Stimulated activated effector memory CD8-positive, alpha-beta T cell treated with anti-CD3 and anti-CD28 coated beads, Interleukin-12 subunit alpha, Interleukin-12 subunit beta, amount 100 ng/mL, for 72 hours (primary cell): ENCODE data around the gene CRYBB1.

Source experiments
- ATAC-seq: fragments of 150-1000 bp; cut with Tn5 transposase; 2 replicates; pipeline ENCODE4 v1.10.0; 2021
- DNase-seq, 2 donors: peaks; one replicate each; pipeline ENCODE4 v3.0.0; 2021 to 2022; ENCODE audit warnings: low spot score in 2 of 2
- H3K27ac Mint-ChIP-seq: one replicate; pipeline ENCODE4 v1.8.0; 2022; ENCODE audit warnings: mild to moderate bottlenecking, mixed read lengths
- H3K36me3 Mint-ChIP-seq: one replicate; pipeline ENCODE4 v1.8.0; 2022; ENCODE audit warnings: mild to moderate bottlenecking, mixed read lengths
- H3K4me1 Mint-ChIP-seq: one replicate; pipeline ENCODE4 v1.8.0; 2022; ENCODE audit warnings: mixed read lengths
- H3K4me3 Mint-ChIP-seq: one replicate; pipeline ENCODE4 v1.8.0; 2022; ENCODE audit warnings: mild to moderate bottlenecking, mixed read lengths
- H3K9me3 Mint-ChIP-seq: one replicate; pipeline ENCODE4 v1.8.0; 2022; ENCODE audit warnings: mixed read lengths

Gene CRYBB1

GRCh38 chr22:26599505-26599904 is 18.3 kb downstream of the CRYBB1 start:
- Mint-ChIP-seq H3K4me1 (peaks cover 50% of the 10 kb centered on the region), H3K4me3 (no peak overlapping the region), H3K36me3 (no peaks in the 10 kb centered on the region), H3K27ac (no peak overlapping the region), H3K9me3 (no peaks in the 10 kb centered on the region)
- ATAC-seq (no peak), DNase-seq (no peak)

GRCh38 chr22:26597480-26597879 is 20.3 kb downstream of the CRYBB1 start:
- peaks cover 64% of the 10 kb centered on the region for H3K4me1 Mint-ChIP-seq
- no peak overlapping the region for H3K4me3 Mint-ChIP-seq
- H3K36me3 Mint-ChIP-seq = no peaks in the 10 kb centered on the region
- ATAC-seq (no peak), DNase-seq (no peak)
- H3K27ac Mint-ChIP-seq = peak overlapping the region; percentile 58
- no peaks in the 10 kb centered on the region for H3K9me3 Mint-ChIP-seq

- Mint-ChIP-seq H3K4me3 (no peak overlapping the region), H3K9me3 (no peaks in the 10 kb centered on the region), H3K4me1 (peaks cover 68% of the 10 kb centered on the region), H3K27ac (peak overlapping the region; percentile 58), H3K36me3 (no peaks in the 10 kb centered on the region)
- DNase-seq (no peak), ATAC-seq (peak; percentile 36)
Observed at GRCh38 chr22:26597026-26597425, 20.8 kb downstream of the CRYBB1 start.

- no peak for ATAC-seq
- no peaks in the 10 kb centered on the region for H3K36me3 Mint-ChIP-seq
- peaks cover 70% of the 10 kb centered on the region for H3K4me1 Mint-ChIP-seq
- no peak overlapping the region for H3K4me3 Mint-ChIP-seq
- peak overlapping the region; percentile 73 for H3K27ac Mint-ChIP-seq
- DNase-seq = no peak
- no peaks in the 10 kb centered on the region for H3K9me3 Mint-ChIP-seq
Observed at GRCh38 chr22:26593763-26594162, 24.1 kb downstream of the CRYBB1 start.

GRCh38 chr22:26592421-26592891 is 25.4 kb downstream of the CRYBB1 start:
- H3K4me1 Mint-ChIP-seq = peaks cover 70% of the 10 kb centered on the region
- no peaks in the 10 kb centered on the region for H3K36me3 Mint-ChIP-seq
- peak overlapping the region; percentile 73 for H3K27ac Mint-ChIP-seq
- peak; percentile 31 to 79 for DNase-seq
- ATAC-seq = peak; percentile 74
- H3K4me3 Mint-ChIP-seq = peak overlapping the region; percentile 61
- no peaks in the 10 kb centered on the region for H3K9me3 Mint-ChIP-seq

GRCh38 chr22:26589845-26590736 is 27.7 kb downstream of the CRYBB1 start, which contains the start of gene TPST2:
TPST2 (minus strand) TSS chr22:26590132; CDS start chr22:26541630, 48,502 bp downstream.
- peak; percentile 86 for ATAC-seq
- Mint-ChIP-seq H3K27ac (peak within 1 kb of the TSS; percentile 90), H3K36me3 (peaks cover 8% of the 10 kb centered on the region), H3K4me1 (peaks cover 81% of the 10 kb centered on the region), H3K4me3 (peak within 1 kb of the TSS; percentile 83), H3K9me3 (no peaks in the 10 kb centered on the region)
- DNase-seq = peak; percentile 82 to 88

- Mint-ChIP-seq H3K27ac (peak overlapping the region; percentile 86), H3K4me3 (peak overlapping the region; percentile 83), H3K9me3 (no peaks in the 10 kb centered on the region), H3K4me1 (peaks cover 83% of the 10 kb centered on the region), H3K36me3 (peaks cover 12% of the 10 kb centered on the region)
- DNase-seq (peak in 1 of 2 donors; percentile 71), ATAC-seq (peak; percentile 33)
Observed at GRCh38 chr22:26589367-26589844, 28.4 kb downstream of the CRYBB1 start.

GRCh38 chr22:26588729-26589366 is 29.0 kb downstream of the CRYBB1 start:
- Mint-ChIP-seq H3K27ac (peak overlapping the region; percentile 86), H3K4me1 (peaks cover 83% of the 10 kb centered on the region), H3K36me3 (peaks cover 18% of the 10 kb centered on the region), H3K4me3 (peak overlapping the region; percentile 83), H3K9me3 (no peaks in the 10 kb centered on the region)
- ATAC-seq = no peak
- no peak for DNase-seq

GRCh38 chr22:26587991-26588613 is 29.7 kb downstream of the CRYBB1 start:
- peak overlapping the region; percentile 86 for H3K27ac Mint-ChIP-seq
- H3K4me1 Mint-ChIP-seq = peaks cover 77% of the 10 kb centered on the region
- ATAC-seq (no peak), DNase-seq (no peak)
- no peaks in the 10 kb centered on the region for H3K9me3 Mint-ChIP-seq
- peaks cover 25% of the 10 kb centered on the region for H3K36me3 Mint-ChIP-seq
- H3K4me3 Mint-ChIP-seq = peak overlapping the region; percentile 83

GRCh38 chr22:26586556-26587325 is 31.1 kb downstream of the CRYBB1 start:
- Mint-ChIP-seq H3K4me3 (peak overlapping the region; percentile 53), H3K9me3 (no peaks in the 10 kb centered on the region), H3K36me3 (peaks cover 39% of the 10 kb centered on the region), H3K27ac (peak overlapping the region; percentile 91), H3K4me1 (peaks cover 64% of the 10 kb centered on the region)
- DNase-seq (no peak), ATAC-seq (no peak)

- Mint-ChIP-seq H3K27ac (peak overlapping the region; percentile 91), H3K4me3 (peak overlapping the region; percentile 53), H3K9me3 (no peaks in the 10 kb centered on the region), H3K4me1 (peaks cover 68% of the 10 kb centered on the region), H3K36me3 (peaks cover 53% of the 10 kb centered on the region)
- DNase-seq (no peak), ATAC-seq (no peak)
Observed at GRCh38 chr22:26585104-26585790, 32.6 kb downstream of the CRYBB1 start.

- peak overlapping the region; percentile 53 for H3K4me3 Mint-ChIP-seq
- no peaks in the 10 kb centered on the region for H3K9me3 Mint-ChIP-seq
- H3K4me1 Mint-ChIP-seq = peaks cover 74% of the 10 kb centered on the region
- H3K36me3 Mint-ChIP-seq = peaks cover 57% of the 10 kb centered on the region
- no peak for DNase-seq
- ATAC-seq = no peak
- peak overlapping the region; percentile 91 for H3K27ac Mint-ChIP-seq
Observed at GRCh38 chr22:26584010-26584409, 33.8 kb downstream of the CRYBB1 start.

GRCh38 chr22:26581633-26582168 is 36.1 kb downstream of the CRYBB1 start:
- no peaks in the 10 kb centered on the region for H3K9me3 Mint-ChIP-seq
- no peak for ATAC-seq
- H3K4me1 Mint-ChIP-seq = peaks cover 70% of the 10 kb centered on the region
- DNase-seq = no peak
- peaks cover 73% of the 10 kb centered on the region for H3K36me3 Mint-ChIP-seq
- no peak overlapping the region for H3K4me3 Mint-ChIP-seq
- H3K27ac Mint-ChIP-seq = peak overlapping the region; percentile 91

GRCh38 chr22:26581026-26581425 is 36.8 kb downstream of the CRYBB1 start:
- peak overlapping the region; percentile 74 for H3K4me3 Mint-ChIP-seq
- peaks cover 79% of the 10 kb centered on the region for H3K36me3 Mint-ChIP-seq
- peak overlapping the region; percentile 91 for H3K27ac Mint-ChIP-seq
- H3K4me1 Mint-ChIP-seq = peaks cover 69% of the 10 kb centered on the region
- DNase-seq = no peak
- no peaks in the 10 kb centered on the region for H3K9me3 Mint-ChIP-seq
- ATAC-seq = no peak
